ENCODE results near the gene RAB20.

Gene RAB20

DNA sequence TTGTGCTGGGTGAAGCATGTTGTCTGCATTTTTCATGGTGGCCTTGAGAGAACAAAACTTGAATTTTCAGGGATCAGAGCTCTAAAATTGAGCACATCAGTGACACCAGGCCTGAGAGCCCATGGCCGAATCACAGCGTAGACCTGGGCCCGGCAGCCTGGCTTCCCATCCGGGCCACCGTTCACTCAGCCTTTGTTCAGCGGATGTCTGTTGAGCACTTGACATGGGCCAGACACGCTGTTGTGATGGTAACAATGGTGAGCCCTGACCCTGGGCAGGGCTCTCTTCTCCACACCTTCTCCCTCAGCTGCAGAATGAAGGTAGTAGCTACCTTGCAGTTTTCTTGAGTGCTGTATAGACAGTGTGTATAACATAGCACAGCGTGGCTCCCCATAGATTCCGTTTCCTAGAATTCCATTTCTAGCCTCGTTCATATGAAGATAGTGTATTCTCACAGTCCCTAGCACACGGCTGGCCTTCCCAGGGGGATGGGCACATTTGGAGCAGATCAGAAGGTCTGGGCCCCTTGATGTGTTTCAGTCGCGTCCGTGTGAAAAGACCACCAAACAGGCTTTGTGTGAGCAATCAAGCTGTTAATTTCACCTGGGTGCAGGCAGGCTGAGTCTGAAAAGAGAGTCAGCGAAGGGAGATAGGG is 75.3 kb downstream of the RAB20 start:
- DNase-seq: no peak

DNA sequence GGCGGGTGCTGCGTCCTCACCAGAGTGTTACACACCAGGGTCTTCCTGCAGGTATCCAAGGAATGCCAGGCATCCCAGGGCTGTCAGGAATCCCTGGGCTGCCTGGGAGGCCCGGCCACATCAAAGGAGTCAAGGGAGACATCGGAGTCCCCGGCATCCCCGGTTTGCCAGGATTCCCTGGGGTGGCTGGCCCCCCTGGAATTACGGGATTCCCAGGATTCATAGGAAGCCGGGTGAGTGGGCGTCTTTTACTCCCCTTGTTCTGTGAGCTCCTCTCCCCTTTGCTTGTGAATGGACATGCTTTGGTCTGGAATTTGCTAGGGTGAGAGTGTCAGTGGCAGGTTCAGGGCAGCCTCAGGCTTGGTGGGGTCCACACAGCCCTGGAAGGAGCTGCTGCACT is 75.9 kb downstream of the RAB20 start:
- no peak for DNase-seq

DNA sequence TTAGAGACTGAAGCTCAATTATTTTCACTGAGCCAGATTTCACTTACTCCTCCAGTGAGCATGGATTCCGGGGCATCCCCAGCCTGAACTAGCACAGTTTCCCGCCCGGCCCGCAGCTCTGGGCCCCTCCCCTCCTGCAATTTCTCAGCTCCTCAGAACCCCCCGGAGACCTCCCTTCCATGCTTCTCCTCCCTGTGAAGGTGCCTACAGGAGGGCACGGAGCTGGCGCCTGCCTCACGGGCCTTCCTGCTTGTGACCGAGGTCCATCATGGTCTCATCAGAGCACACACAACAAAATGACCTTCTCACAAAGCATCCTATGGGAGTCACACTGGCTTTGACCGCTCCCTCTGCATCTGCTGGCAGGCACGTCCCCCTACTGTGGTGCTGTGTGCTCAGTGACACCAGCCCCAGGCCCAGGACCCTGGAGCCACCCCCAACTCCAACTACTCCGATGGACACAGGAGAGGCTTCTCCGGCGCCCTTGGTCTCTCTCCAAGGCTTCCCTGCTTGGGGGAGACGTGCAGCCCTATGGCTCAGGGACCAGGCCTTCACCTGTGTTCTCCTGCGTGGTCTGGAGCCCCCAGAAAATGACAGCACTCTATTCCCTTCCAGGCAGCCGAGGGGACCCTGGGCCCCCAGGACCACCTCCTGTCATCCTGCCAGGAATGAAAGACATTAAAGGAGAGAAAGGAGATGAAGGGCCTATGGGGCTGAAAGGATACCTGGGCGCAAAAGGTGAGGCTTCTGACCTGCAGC is 77.1 kb downstream of the RAB20 start:
- DNase-seq: no peak

DNA sequence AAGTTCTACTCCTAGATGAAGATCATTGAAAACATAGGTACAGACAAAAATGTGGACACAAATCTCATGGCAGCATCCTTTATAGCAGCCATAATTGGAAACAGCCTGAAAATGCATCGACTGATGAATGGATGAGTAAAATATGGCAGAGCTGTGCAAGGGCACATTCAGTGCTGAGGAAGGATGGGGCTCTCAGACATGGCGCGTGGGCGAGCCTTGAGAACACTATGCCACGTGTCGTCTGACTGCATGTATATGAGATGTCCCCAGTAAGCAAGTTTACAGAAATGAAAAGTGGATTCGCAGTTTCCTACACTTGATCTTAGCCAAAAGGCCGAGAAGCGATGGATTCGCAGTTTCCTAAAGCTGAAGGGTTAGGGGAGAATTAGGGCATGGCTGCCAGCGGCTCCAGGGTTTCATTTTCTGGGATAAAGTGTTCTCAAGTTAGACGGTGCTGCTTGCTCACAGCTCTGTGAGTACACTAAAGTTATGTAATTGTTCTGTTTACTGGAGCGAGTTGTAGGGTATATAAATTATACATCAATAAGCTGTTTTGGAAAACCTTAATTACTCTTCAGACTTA is 78.0 kb downstream of the RAB20 start:
- DNase-seq: no peak

DNA sequence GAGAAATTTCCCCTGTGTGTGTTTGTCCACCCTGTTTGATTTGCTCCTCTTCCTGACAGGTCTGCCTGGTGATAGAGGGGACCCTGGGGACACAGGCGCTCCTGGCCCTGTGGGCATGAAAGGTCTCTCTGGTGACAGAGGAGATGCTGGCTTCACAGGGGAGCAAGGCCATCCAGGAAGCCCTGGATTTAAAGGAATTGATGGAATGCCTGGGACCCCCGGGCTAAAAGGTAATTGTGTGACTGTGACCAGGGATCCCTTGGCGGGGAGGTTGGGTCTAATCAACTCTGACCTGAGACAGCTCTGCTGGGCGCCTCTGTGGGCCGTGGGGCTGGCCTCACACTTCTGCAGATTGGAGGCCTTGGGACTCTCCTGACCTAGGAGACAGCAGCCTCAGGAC is 81.4 kb downstream of the RAB20 start:
- no peak for DNase-seq

DNA sequence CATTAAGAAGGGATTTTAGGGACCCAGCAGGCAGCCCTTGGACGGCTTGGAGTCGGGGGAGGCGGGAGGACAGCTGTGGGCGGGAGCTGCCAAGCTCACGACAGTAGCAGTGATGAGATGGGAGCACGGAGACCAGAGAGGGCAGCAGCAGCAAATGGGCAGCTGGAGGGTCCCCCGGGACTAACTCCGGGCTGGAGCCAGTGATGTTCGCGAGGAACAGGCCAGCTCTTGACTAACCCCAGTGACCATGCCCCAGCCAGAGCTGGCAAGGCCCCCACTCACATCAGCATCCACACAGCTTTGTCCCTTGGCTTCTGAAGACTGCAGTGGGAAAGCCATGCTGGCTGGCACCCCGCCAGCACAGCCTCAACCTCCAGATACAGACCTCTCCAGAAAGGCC is 81.9 kb downstream of the RAB20 start:
- no peak for DNase-seq

DNA sequence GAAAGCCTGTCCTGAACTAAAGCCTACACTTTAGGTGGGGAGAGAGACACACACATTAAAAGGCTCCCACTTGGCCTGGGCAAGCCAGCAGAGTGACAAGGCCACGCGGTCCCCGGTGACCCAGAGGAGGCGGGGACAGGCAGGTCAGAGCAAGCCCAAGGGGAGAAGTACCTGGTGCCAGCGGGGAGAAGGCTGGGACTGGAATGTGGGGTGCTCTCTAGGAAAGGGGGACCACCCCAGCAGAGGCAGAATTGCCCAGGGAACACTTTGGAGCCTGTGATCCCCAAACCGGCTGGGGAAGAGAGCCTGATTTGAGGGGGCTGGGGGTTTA is 82.3 kb downstream of the RAB20 start:
- no peak for DNase-seq

DNA sequence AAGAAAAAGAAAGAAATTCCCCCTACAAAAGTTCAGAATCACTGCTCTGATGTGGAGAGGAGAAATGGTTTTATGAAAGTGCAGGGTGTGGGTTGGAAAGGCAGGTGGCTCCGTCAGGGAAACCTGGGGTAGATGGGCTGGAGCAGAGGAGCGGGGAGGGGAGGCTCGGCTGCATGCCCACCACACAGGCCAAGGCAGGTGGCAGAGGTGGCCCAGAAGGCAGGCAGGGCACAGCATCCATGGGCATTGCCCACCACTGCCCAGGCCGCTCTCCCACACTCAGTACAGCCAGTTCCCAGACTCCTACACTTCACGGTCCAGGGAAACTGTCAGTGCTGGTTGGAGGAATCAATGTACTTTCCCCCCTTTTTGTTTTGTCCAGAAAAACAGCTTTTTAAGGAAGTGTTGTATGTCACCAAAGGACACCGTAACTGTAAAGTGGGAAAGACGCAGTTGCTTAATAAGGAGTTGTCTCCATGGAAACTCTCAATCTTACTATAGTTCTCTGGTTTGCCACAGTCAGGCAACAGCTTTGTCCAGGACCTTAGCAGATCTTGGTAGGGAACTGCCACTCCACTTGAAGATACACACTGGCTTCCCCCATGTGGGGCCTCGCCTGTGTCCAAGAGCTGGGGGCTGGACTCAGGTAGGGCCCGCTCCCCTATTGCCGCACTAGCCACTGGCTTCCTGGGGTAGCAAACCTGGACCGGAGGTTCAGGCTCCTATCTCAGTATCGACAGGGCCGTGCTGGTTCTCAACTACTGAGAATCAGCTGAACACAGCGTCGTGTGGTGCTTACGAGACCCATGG is 82.9 kb downstream of the RAB20 start:
- DNase-seq: no peak

DNA sequence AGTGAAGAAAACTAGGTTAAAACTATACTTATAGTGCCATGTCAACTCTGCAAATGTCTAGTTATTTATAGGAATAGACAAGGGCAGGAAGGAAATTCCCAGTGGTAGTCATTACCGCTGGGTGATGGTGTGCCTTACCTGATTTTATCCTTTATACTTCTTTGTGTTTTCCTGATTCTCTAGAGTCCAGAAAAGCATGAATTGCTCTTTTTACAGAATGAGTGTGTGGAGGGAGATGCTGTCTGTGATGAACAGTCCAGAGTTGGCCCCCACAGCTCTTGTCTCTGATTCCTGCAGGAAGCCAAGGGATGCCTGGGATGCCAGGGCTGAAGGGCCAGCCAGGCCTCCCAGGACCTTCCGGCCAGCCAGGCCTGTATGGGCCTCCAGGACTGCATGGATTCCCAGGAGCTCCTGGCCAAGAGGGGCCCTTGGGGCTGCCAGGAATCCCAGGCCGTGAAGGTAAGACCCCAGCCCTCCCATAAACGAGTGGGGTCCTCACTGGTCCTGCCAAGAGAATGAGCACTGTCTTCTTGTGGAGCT is 83.7 kb downstream of the RAB20 start:
- no peak for DNase-seq

DNA sequence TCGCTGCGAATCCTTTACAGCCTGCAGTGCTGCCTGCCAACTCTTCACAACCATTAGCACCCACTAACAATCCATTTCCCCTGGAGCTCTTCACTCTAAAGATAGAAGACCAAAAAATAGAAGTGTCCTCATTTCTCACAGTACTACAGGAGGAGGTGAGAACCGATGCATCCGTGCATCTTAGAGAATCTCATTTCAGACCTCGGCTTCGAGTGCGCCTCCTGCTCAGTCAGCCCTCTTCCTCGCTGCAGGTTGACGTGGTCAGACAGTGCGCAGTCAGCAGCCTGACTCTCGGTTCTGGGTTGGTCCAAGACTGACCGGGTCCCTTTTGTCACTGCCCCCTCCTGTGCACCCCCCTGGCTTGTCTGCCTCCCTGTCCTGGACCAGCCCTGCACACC is 85.3 kb downstream of the RAB20 start:
- no peak for DNase-seq

DNA sequence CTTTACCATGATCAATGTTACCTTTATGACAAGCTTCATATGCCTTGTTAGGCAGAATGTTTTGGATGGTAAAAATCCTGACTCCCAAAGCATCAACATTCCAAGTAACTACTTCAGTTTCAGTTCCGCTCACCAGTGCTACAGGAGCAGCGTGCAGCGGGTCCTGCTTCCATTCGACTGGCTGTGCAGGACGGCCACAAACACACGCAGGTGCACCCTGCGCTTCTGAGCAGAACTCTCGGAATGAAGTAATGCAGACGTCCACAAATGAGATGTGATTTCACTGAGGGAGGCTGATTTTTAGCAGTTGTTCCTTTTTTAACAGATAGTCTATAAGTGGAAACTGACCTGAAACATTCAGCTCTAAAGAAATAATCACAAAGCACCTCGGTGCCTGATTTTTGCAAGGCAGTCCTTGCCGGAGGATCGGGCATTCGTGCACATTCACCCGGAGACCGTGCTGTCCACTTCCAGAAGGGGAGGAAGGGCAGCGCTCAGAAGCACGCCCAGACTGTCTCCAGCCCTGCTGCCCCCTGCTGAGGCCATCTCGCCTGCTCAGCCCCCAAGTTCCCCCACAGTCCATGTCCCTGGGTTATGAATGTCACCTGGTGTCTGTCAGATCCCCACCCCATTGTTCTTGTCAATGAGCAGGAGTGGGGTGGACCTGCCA is 85.8 kb downstream of the RAB20 start:
- no peak for DNase-seq

DNA sequence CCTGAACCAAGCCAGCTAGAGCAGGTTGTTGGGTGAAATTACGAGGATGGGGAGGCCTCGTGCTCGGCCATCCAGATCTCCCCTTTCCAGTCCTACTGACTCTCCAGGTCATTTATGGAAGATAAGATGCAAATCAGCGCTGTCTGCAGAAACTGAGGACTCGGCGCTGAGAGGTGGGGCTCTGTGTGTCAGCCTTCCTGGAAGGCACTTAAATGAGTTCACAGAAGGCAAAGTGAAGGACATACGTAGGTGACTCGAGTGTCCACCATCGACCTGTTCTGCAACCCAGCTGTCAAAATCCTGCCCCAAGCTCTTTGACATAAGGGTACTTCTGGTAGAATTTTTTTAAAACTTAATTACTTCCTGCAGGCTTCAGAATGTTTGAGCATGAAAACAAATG is 86.4 kb downstream of the RAB20 start:
- no peak for DNase-seq

DNA sequence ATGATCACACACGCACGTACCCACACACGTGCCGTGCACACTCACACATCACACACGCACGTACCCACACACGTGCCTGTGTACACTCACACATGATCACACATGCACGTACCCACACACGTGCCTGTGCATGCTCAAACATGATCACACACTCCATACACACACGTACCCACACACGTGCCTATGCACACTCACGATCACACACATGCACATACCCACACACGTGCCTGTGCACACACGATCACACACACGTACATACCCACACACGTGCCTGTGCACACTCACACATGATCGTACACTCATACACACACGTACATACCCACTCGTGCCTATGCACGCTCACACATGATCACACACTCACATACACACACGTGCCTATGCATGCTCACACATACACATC is 86.8 kb downstream of the RAB20 start:
- DNase-seq: no peak

All from NCI-H1417 treated with DMSO at 0.1 percent for 48 hours (cell line).